ENCODE data around the gene FNBP1.

FNBP1 gene

GRCh38 chr9:130072515-130073235 is 29.7 kb upstream of the FNBP1 start:
- no peak for TF ChIP-seq CTCF (conservative IDR thresholded peaks at IDR 0.05; ENCODE audit: low read depth, low read length)
- peak; percentile 62 for DNase-seq (ENCODE audit: low read depth)
- H3K4me3 ChIP-seq (ENCODE audit: low read depth, low read length), result no peak overlapping the region

GRCh38 chr9:130069048-130069447 is 26.1 kb upstream of the FNBP1 start:
- TF ChIP-seq CTCF (conservative IDR thresholded peaks at IDR 0.05; ENCODE audit: low read depth, low read length), result no peak
- no peak for DNase-seq (ENCODE audit: low read depth)
- no peak overlapping the region for H3K4me3 ChIP-seq (ENCODE audit: low read depth, low read length)

GRCh38 chr9:130064621-130065020 is 21.6 kb upstream of the FNBP1 start:
- peak; percentile 8 for DNase-seq (ENCODE audit: low read depth)
- H3K4me3 ChIP-seq (ENCODE audit: low read depth, low read length), result no peak overlapping the region
- no peak for TF ChIP-seq CTCF (conservative IDR thresholded peaks at IDR 0.05; ENCODE audit: low read depth, low read length)

- no peak for DNase-seq (ENCODE audit: low read depth)
- TF ChIP-seq CTCF (conservative IDR thresholded peaks at IDR 0.05; ENCODE audit: low read depth, low read length), result no peak
- no peak overlapping the region for H3K4me3 ChIP-seq (ENCODE audit: low read depth, low read length)
These were observed 19.8 kb upstream of the FNBP1 start for GRCh38 chr9:130062750-130063149.

- DNase-seq (ENCODE audit: low read depth), result no peak
- no peak for TF ChIP-seq CTCF (conservative IDR thresholded peaks at IDR 0.05; ENCODE audit: low read depth, low read length)
- H3K4me3 ChIP-seq (ENCODE audit: low read depth, low read length), result no peak overlapping the region
These were observed 17.3 kb upstream of the FNBP1 start for GRCh38 chr9:130060296-130060695.

- DNase-seq (ENCODE audit: low read depth), result peak; percentile 32
- TF ChIP-seq CTCF (conservative IDR thresholded peaks at IDR 0.05; ENCODE audit: low read depth, low read length), result no peak
- no peak overlapping the region for H3K4me3 ChIP-seq (ENCODE audit: low read depth, low read length)
These were observed 15.9 kb upstream of the FNBP1 start for GRCh38 chr9:130058887-130059286.

- no peak overlapping the region for H3K4me3 ChIP-seq (ENCODE audit: low read depth, low read length)
- DNase-seq (ENCODE audit: low read depth), result peak; percentile 33
- peak; percentile 44 for TF ChIP-seq CTCF (conservative IDR thresholded peaks at IDR 0.05; ENCODE audit: low read depth, low read length)
These were observed 15.2 kb upstream of the FNBP1 start for GRCh38 chr9:130058154-130058553.

Data from choroid plexus epithelial cell (primary cell).